Esophagus squamous epithelium (tissue), 4 donors: ENCODE measurements around the gene SLC9A9.

Experiments used
- CTCF ChIP-seq, 6 experiments: fragments of 450-650 bp in 4 of 6; fragments of 200-600 bp in 2 of 6; sonication (generic) in 2 of 6; IDR thresholded peaks; one replicate each; pipeline ENCODE4 v1.5.1; 2016 to 2019; ENCODE audit warnings: antibody characterized with exemption in 6 of 6, mild to moderate bottlenecking in 4 of 6, moderate library complexity in 4 of 6
- POLR2A ChIP-seq, 4 donors: fragments of 450-650 bp; IDR thresholded peaks; one replicate each; pipeline ENCODE4 v1.6.1; 2017; ENCODE audit warnings: antibody characterized with exemption in 4 of 4, mild to moderate bottlenecking in 4 of 4, moderate library complexity in 3 of 4

GRCh38 chr3:143578810-143579435, 269.3 kb downstream of the SLC9A9 start:
- TF ChIP-seq POLR2A (IDR thresholded peaks at IDR 0.05) (no peak), CTCF (IDR thresholded peaks at IDR 0.05) (no peak)
